Motor neuron (in vitro differentiated cells): ENCODE measurements around the gene PRLR. TPM values are rescaled to one million over a fixed set of nuclear protein-coding genes. Genes with fewer than 3 reads are reported as not detected.
"Not testable (repeated sequence)": the region's sequence is repeated elsewhere in the genome, so short reads cannot be mapped to it uniquely, and the experiment has no call there.

ENCODE experiments used
- ATAC-seq, 8 experiments: fragments of 200-7000 bp; cut with Tn5 transposase; replicated peaks in 6 of 8; 2 replicates each; pipeline ENCODE4 v1.8.0; 2021; ENCODE audit warnings: mild to moderate bottlenecking in 8 of 8, moderate library complexity in 8 of 8
- H3K27ac ChIP-seq, 2 donors: fragments of 250-450 bp; sonication (Bioruptor Pico); 2 replicates each; pipeline ENCODE4 v1.9.0; 2021; ENCODE audit warnings: antibody characterized with exemption in 2 of 2, mild to moderate bottlenecking in 2 of 2, moderate library complexity in 1 of 2
- H3K4me1 ChIP-seq, 2 donors: fragments of 250-450 bp; sonication (Bioruptor Pico); replicated peaks in 1 of 2; 2 replicates each; pipeline ENCODE4 v1.6.1; 2021; ENCODE audit warnings: antibody characterized with exemption in 2 of 2, mild to moderate bottlenecking in 2 of 2, moderate library complexity in 1 of 2
- H3K4me3 ChIP-seq, 5 donors: fragments of 250-450 bp; sonication (Bioruptor Pico); 2 replicates each; pipeline ENCODE4 v1.9.0; 2021; ENCODE audit warnings: antibody characterized with exemption in 5 of 5, mild to moderate bottlenecking in 5 of 5, moderate library complexity in 4 of 5
- WGBS, 10 experiments: fragments of 450-650 bp; shearing (Covaris generic); methylation state at CpG; one replicate each; pipeline ENCODE4 v1.0.0; 2022; 5-methylcytosine and 5-hydroxymethylcytosine counted together
- in situ Hi-C, 9 experiments: fragments of 400-800 bp; cut with MboI; loops; one replicate each; pipeline ENCODE4 v1.15.0; 2021; ENCODE audit warnings: low sequenced_read_pairs in 9 of 9, low pct_unique_long_range_greater_than_20kb in 2 of 9; ENCODE audit not compliant: unreplicated experiment in 9 of 9
- total RNA-seq, 8 experiments: library from RNA; unstranded; fragments of 300-600 nt; gene quantifications; 2 replicates each; pipeline versions ENCODE4 v1.2.3 to v1.2.4, GENCODE V29; 2022

PRLR gene
- total RNA-seq, 8 experiments from 2014 or later, result 0.22 to 6.6 (median 1.2) TPM

DNA sequence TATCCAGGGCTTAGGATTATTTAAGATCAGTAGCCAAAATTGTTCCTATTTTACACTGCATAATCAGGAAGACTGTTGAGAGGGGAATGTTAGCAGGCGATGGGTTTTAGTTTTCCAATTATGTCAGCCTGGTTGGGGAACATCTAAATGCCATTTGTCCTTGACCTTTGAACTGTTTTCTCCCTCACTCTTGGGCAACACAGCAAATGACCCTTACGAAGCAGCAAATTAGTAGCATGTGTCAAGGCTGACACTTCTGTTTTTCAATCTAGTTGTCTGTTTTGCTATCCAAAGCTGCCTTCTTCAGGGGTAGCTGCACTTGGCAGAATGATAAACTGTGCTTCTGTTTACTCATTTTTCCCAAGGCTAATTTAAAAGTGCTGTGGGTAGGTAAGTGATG is 104.5 kb downstream of the PRLR start:
- 63 to 100% (median 76%) methylated on average over 1 to 2 of the region's 2 CpGs; no CpG with 5 or more reads in 4 of the 10 experiments for WGBS, 10 experiments
- in situ Hi-C loops, result no loop called here

DNA sequence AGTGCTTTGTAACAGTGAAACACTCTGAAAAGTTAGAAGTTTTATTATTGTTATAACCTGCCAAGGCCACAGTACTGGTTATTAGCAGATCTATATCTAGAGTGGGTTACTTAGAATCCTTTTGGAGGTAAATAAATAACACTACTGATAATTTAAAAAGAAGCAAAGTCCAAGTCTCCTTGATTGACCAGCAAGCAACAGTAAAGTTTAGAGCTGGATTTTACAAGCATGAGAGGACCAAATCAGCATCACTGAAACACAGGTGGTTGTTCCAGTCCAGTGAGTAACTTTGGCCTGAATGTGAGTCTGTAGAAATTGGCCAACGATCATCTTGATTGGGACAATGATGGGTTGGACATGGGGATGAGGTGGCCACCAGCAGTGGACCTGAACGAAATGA is 105.4 kb downstream of the PRLR start:
- no peak overlapping the region for H3K27ac ChIP-seq
- ATAC-seq, result no peak
- in situ Hi-C loops, result no loop called here
- H3K4me3 ChIP-seq, result no peak overlapping the region
- no peaks in the 10 kb centered on the region for H3K4me1 ChIP-seq
- WGBS, 10 experiments, result 40 to 100% (median 88%) methylated on average over 1 to 2 of the region's 2 CpGs; no CpG with 5 or more reads in 1 of the 10 experiments

More for the DNA sequence above, 104.5 kb downstream of the PRLR start:
- no peak overlapping the region for H3K4me3 ChIP-seq
- H3K4me1 ChIP-seq, result no peaks in the 10 kb centered on the region
- ATAC-seq, result no peak
- no peak overlapping the region for H3K27ac ChIP-seq

DNA sequence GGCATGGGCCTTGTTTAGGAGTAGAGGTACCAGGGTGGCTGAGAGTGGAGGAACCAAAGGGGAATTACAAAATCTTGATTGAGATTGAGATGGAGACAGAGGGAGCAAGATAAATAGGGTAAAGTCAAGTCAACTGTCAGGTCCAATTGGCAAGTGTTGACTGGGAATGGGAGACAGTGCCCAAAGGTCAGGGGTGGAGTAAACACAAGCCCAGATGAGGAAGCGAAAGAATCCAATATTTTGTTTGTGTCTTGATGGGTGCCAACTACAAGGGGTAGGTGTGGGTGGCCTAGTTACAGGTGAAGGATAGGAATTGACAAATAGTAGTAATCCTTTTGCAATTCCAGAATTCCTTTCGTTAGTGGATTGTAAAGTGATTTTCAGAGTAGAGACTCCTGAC is 107.5 kb downstream of the PRLR start:
- Histone ChIP-seq H3K4me3 (no peak overlapping the region), H3K27ac (no peak overlapping the region), H3K4me1 (no peaks in the 10 kb centered on the region)
- in situ Hi-C loops, result no loop called here
- 20 to 100% (median 100%) methylated on average over 1 to 2 of the region's 2 CpGs; no CpG with 5 or more reads in 1 of the 10 experiments for WGBS, 10 experiments
- ATAC-seq, result no peak

DNA sequence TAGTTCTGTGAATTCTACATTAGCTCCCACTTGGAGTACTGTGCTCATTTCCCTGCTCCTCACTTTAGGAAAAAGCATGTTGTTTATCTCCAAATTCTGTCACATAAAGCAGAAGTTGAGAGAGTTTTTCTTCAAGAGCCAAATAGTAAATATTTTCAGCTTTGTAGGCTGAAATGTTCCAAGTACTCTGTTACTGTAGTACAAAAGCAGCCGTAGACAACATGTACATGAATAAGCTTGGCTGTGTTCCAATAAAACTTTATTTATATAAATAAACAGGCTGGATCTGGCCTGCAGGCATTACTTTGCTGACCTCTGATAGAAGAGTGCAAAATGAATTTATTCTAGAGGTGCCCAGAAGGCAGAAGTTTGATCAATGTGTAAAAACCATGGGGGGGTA is 109.6 kb downstream of the PRLR start:
- 0 to 88% (median 33%) methylated on average over 1 of the region's 1 CpG; no CpG with 5 or more reads in 3 of the 10 experiments for WGBS, 10 experiments
- Histone ChIP-seq H3K27ac (no peak overlapping the region), H3K4me3 (no peak overlapping the region), H3K4me1 (no peaks in the 10 kb centered on the region)
- peak in 3 of 8 experiments; percentile 55 to 88 (median 57) for ATAC-seq
- in situ Hi-C loops, result no loop called here

DNA sequence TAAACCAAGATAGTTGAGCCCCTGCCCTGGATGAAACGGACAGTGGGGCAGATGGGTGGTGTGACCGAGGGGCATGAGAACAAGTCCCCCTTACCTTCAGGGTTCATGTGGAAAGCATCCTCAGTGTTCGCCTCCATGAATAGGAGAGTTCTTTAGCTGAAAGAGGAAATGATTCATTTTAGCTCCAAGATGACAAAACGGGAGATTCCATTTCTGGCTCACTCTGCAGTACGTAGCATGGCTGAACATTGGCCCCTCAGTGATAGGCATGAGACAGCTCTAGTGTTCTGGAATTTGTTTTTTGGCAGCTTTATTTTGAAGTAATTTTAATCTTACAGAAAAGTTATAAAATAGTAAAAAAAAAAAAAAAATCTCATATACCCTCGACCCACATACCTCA is 112.3 kb downstream of the PRLR start:
- 21 to 100% (median 82%) methylated on average over 1 to 6 of the region's 6 CpGs for WGBS, 10 experiments
- in situ Hi-C loops, result no loop called here
- Histone ChIP-seq H3K27ac (no peak overlapping the region), H3K4me1 (no peaks in the 10 kb centered on the region), H3K4me3 (no peak overlapping the region)
- no peak for ATAC-seq

DNA sequence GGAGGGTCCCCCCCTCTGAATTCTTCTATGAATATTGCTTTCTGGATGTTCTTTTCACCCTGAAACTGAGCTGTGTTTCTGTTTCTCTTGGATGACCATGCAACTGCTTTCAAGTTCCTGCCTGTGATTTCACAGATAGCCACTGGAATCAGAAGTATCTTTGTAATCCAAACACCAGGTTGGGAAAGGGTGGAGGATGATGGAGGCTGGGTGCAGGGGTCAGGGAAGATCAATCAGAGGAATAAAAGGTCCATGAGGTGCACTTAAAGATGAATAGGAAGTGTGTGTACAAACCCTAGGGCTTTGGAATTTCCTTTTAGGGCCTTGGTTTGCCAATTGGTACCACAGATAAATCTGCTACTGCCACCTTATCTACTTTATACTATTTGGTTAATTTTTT is 114.4 kb downstream of the PRLR start:
- Histone ChIP-seq H3K4me1 (no peaks in the 10 kb centered on the region), H3K4me3 (no peak overlapping the region), H3K27ac (no peak overlapping the region)
- in situ Hi-C loops, result no loop called here
- ATAC-seq, result no peak

DNA sequence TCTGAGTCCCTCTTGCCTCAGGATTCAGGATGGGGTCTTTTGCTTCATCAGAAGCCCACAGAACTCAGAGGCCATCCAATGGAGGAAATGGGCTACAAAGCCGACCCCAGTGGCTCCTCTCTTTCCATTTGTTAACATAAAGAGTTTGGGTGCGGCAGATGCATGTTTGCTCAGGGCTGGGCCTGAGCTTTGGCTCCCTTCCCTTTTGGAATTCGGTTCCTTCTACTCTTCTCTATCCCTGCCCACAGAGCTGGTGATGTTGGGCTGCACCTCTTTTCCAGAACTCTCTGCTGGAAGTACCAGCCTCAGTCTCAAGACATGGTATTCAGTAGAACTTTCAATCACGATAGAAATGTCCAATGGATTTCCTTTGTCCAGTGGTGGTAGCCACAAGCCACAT is 115.6 kb downstream of the PRLR start:
- 50 to 81% (median 69%) methylated on average over 1 to 3 of the region's 4 CpGs; no CpG with 5 or more reads in 4 of the 10 experiments for WGBS, 10 experiments
- no peaks in the 10 kb centered on the region for H3K4me1 ChIP-seq
- ATAC-seq, result peak in 2 of 8 experiments; percentile 31 to 32
- H3K27ac ChIP-seq, result no peak overlapping the region
- no peak overlapping the region for H3K4me3 ChIP-seq
- in situ Hi-C loops, result no loop called here

DNA sequence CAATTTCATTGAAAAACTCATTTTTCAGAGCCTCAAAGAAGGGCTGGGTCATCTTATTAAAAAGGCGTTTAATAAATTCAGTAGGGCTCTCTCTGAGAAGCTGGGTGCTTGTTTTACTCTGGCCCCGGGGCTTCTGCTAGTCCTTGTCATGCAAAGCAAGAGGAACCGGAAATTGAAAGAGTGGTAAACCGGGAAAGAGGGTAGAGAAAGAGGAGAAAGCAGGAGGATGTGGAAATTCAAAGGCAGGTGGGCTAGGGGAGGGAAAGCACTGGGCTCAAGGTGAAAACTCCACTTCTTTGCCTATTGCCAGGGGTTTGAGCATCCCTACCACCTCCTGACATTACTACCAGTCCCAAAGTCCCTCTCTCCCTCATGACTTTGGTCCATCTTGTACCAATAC is 118.0 kb downstream of the PRLR start:
- ATAC-seq, result no peak

DNA sequence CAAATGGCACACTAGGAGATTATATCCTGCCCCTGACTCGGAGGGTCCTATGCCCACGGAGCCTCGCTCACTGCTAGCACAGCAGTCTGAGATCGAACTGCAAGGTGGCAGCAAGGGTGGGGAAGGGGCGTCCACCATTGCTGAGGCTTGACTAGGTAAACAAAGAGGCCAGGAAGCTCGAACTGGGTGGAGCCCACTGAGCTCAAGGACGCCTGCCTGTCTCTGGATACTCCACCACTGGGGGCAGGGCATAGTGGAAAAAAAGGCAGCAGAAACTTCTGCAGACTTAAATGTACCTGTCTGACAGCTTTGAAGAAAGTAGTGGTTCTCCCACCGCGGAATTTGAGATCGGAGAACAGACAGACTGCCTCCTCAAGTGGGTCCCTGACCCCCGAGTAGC is 125.7 kb downstream of the PRLR start:
- ATAC-seq, in situ Hi-C loops, H3K4me1 ChIP-seq, H3K4me3 ChIP-seq, H3K27ac ChIP-seq: not testable (repeated sequence)
- 20 to 100% (median 81%) methylated on average over 1 to 11 of the region's 11 CpGs; no CpG with 5 or more reads in 4 of the 10 experiments for WGBS, 10 experiments

More for the DNA sequence above, 118.0 kb downstream of the PRLR start:
- Histone ChIP-seq H3K4me1 (no peaks in the 10 kb centered on the region), H3K4me3 (no peak overlapping the region), H3K27ac (no peak overlapping the region)
- in situ Hi-C loops, result no loop called here
- WGBS, 10 experiments, result 10 to 92% (median 30%) methylated on average over 1 to 4 of the region's 4 CpGs; no CpG with 5 or more reads in 1 of the 10 experiments

DNA sequence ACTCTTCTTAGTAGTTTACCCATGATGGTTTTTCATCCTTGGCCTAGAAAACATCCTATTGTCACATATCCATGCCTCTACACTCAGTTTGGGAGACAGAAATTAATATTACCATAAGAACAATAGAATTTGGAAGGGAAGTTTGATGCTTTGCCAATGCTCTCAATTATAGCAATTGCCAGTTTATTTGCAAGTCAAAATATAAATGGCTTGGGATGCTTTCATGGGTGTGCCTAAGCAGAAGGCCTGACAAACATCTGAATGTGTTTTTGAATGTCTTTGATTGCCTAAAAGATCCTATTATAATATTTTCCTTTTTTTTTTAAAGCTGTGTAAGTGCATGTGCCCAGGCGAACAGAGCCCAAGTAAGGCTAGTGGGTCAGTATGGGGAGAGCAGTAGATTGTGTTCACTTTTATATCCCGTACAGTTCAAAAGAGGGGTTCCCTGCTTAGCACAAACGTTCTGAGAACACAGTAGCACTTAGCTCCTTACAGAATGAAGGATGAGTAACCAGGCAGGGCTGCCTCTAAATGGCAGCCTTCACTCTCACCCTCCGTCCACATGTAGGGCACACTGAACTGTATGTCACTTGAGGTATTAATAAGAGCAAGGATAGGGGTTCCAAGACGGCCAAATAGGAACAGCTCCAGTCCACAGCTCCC is 126.5 kb downstream of the PRLR start:
- in situ Hi-C loops, result no loop called here
- 0 to 100% (median 60%) methylated on average over 1 to 5 of the region's 5 CpGs; no CpG with 5 or more reads in 1 of the 10 experiments for WGBS, 10 experiments
- Histone ChIP-seq H3K4me1 (no peaks in the 10 kb centered on the region), H3K4me3 (no peak overlapping the region), H3K27ac (no peak overlapping the region)
- ATAC-seq, result peak in 3 of 8 experiments; percentile 86 to 94 (median 87)

DNA sequence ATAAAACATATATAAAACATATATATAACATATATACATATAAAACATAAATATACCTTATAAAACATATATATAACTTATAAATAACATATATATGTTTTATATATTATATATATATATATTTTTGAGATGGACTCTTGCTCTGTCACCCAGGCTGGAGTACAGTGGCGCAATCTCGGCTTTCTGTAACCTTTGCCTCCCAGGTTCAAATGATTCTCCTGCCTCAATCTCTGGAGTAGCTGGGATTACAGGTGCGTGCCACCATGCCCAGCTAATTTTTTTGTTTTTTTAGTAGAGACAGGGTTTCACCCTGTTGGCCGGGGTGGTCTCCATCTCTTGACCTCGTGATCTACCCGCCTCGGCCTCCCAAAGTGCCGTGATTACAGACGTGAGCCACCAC is 128.6 kb downstream of the PRLR start:
- ATAC-seq, in situ Hi-C loops: not testable (repeated sequence)
- WGBS, 10 experiments, result 86 to 100% (median 98%) methylated on average over 2 to 7 of the region's 9 CpGs; no CpG with 5 or more reads in 2 of the 10 experiments

DNA sequence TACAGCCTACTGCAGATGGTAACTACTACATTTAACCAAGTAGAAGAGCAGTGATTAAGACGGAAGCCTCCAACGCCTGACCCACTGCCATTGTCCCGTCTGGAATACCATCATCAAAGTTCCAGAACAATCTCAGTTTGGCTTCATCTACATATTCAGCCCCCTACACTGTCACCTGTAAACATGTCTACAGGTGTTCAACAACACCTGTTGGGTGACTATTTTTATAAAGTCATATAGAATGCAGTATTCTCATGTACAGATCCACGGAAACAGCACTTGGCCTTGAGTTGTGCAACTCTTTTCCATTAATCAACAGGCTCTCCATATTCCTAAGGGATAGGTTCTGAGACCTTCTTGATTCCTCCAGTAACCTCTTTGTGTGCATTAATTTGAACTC is 129.3 kb downstream of the PRLR start:
- H3K27ac ChIP-seq, result no peak overlapping the region
- WGBS, 10 experiments, result 88 to 100% (median 93%) methylated on average over 1 to 4 of the region's 4 CpGs; no CpG with 5 or more reads in 4 of the 10 experiments
- H3K4me1 ChIP-seq, result no peaks in the 10 kb centered on the region
- in situ Hi-C loops, result no loop called here
- H3K4me3 ChIP-seq, result no peak overlapping the region
- ATAC-seq, result no peak

More for the DNA sequence above, 128.6 kb downstream of the PRLR start:
- not testable (repeated sequence) for H3K27ac ChIP-seq, H3K4me1 ChIP-seq, H3K4me3 ChIP-seq

DNA sequence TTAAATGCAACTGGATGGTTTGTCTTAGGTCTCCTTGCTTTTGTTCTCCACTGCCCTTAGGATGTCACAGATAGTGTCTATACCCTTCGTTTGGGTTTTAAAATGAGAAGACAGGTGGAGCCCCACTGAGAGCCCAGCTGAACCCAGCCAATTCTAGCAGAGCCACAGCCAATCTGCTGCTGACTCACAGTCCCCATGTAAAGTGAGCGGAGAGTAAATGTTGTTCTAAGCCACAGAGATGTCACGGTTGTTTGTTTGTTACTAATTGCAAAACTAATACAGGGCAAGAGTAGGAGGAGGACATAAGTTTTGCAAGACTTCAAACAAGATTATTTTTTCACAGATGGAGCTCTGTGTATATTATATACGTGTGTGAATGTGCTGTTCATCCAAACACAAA is 132.1 kb downstream of the PRLR start:
- no peak for ATAC-seq
- Histone ChIP-seq H3K4me1 (no peaks in the 10 kb centered on the region), H3K4me3 (no peak overlapping the region), H3K27ac (no peak overlapping the region)
- WGBS, 10 experiments, result 17 to 100% (median 70%) methylated on average over 1 to 3 of the region's 4 CpGs; no CpG with 5 or more reads in 1 of the 10 experiments
- in situ Hi-C loops, result loop anchor here in 4 of 9 experiments (10.0 to 25.0 kb wide), 5 partner anchors 87 to 839 kb away; partner anchors contain the start of gene CAPSL (in 1 of the 4)

DNA sequence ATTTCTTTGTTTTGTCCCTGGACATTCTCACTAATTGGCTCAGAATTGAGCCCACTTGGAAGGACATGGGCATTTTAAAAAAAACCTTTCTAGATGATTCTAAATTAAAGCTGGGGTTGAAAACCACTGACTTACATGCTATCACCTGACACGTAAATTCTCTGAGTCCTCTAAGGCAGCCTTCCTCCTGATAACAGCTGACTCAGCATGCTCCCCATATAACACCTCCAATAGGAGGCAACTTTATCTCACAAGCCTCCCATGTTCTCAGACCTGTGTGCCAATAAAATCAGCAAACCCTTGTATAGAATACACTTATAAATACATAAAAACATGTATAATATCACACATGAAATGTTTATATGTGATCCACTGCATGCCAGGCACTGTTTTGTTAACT is 133.4 kb downstream of the PRLR start:
- WGBS, 10 experiments, result 67 to 100% (median 100%) methylated on average over 1 of the region's 1 CpG; no CpG with 5 or more reads in 3 of the 10 experiments
- H3K4me3 ChIP-seq, result no peak overlapping the region
- in situ Hi-C loops, result loop anchor here in 4 of 9 experiments (10.0 to 25.0 kb wide), 5 partner anchors 88 to 840 kb away; partner anchors contain the start of gene CAPSL (in 1 of the 4)
- no peak overlapping the region for H3K27ac ChIP-seq
- no peak for ATAC-seq
- H3K4me1 ChIP-seq, result no peaks in the 10 kb centered on the region
